GM12873 (cell line): Measurements from ENCODE around the gene KCNJ9.

Experiments
- CTCF ChIP-seq: IDR thresholded peaks from 2 replicates; pipeline ENCODE4 v1.5.1; 2012; ENCODE audit warnings: low read depth, mild to moderate bottlenecking, moderate library complexity, low read length, control low read depth; ENCODE audit not compliant: insufficient read depth; ENCODE audit errors: missing control alignments

Gene KCNJ9

GRCh38 chr1:160084771-160085321 lies 3.5 kb downstream of the KCNJ9 start:
- TF ChIP-seq CTCF: no peak

GRCh38 chr1:160085686-160086455 lies 4.5 kb downstream of the KCNJ9 start:
- TF ChIP-seq CTCF: peak; percentile 98

GRCh38 chr1:160086456-160086892 lies 5.1 kb downstream of the KCNJ9 start:
- no peak for TF ChIP-seq CTCF

- no peak for TF ChIP-seq CTCF
These were observed 5.9 kb downstream of the KCNJ9 start for GRCh38 chr1:160087118-160087662.

GRCh38 chr1:160089883-160090282 lies 8.5 kb downstream of the KCNJ9 start:
- TF ChIP-seq CTCF: no peak

- no peak for TF ChIP-seq CTCF
These were observed 9.4 kb downstream of the KCNJ9 start for GRCh38 chr1:160090760-160091159.

GRCh38 chr1:160091666-160092223 lies 10.4 kb downstream of the KCNJ9 start:
- no peak for TF ChIP-seq CTCF
